DND-41 (cell line): Measurements from ENCODE around the gene APC.

Source experiments
- EZH2 ChIP-seq: IDR thresholded peaks from 3 replicates; pipeline ENCODE4 v1.6.1; 2012; ENCODE audit warnings: borderline replicate concordance, low read depth, mild to moderate bottlenecking, moderate library complexity, low read length, inconsistent platforms; ENCODE audit not compliant: severe bottlenecking
- TF ChIP-seq, protein P1 (sequence below): IDR thresholded peaks from 2 replicates; pipeline ENCODE4 v1.5.1; 2012; ENCODE audit warnings: borderline replicate concordance, low read length, moderate library complexity, mild to moderate bottlenecking; ENCODE audit not compliant: poor library complexity, severe bottlenecking; ENCODE audit errors: extremely low read depth

DNA sequence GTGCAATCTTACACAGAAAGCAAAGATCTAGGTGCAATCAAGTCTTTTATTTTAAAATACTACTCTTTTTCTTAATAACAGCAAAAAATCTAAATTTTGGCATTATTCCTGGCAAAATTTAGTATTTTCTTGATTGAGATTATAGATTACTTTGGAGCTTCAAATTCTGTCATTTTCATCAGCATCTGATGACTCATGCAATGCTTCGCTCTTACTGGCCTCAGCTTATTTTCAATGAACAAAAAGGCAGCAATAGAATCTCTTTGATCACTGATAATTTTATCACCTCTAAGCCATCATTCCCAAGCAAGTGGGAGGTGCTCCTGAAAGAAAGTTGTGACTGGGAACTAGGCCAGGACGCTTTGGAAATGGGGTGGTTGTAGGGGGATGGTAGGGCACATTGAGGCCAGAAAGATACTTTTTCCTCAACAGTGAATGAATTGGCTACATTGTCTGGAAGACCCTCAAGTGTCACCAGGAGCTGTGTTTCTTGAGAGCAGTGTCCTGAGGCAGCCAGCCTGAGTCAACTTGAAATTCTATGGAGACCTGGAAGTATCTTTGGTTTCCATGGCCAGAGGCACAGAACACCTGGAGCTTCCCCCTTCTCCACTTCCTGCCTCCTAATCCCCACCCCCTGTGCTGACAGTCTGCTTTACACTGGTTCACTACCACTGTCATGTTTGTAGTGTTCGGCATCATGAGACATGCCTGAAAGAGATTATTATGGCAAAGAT is 46.9 kb upstream of the APC start:
- TF ChIP-seq, protein P1, sequence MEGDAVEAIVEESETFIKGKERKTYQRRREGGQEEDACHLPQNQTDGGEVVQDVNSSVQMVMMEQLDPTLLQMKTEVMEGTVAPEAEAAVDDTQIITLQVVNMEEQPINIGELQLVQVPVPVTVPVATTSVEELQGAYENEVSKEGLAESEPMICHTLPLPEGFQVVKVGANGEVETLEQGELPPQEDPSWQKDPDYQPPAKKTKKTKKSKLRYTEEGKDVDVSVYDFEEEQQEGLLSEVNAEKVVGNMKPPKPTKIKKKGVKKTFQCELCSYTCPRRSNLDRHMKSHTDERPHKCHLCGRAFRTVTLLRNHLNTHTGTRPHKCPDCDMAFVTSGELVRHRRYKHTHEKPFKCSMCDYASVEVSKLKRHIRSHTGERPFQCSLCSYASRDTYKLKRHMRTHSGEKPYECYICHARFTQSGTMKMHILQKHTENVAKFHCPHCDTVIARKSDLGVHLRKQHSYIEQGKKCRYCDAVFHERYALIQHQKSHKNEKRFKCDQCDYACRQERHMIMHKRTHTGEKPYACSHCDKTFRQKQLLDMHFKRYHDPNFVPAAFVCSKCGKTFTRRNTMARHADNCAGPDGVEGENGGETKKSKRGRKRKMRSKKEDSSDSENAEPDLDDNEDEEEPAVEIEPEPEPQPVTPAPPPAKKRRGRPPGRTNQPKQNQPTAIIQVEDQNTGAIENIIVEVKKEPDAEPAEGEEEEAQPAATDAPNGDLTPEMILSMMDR: no peak
- TF ChIP-seq EZH2: no peak
